GM23248 (cell line): ENCODE data around the gene TCF25.

ENCODE experiments used
- EZH2 ChIP-seq: fragments of 200-600 bp; sonication (generic); IDR thresholded peaks from 2 replicates; pipeline ENCODE4 v1.6.1; 2018; ENCODE audit warnings: antibody characterized with exemption, mild to moderate bottlenecking; ENCODE audit not compliant: insufficient read depth, poor library complexity, severe bottlenecking
- EZH2phosphoT487 ChIP-seq: fragments of 200-600 bp; sonication (generic); IDR thresholded peaks from 2 replicates; pipeline ENCODE4 v1.6.1; 2018; ENCODE audit warnings: antibody characterized with exemption, moderate library complexity, mild to moderate bottlenecking, low read depth; ENCODE audit not compliant: insufficient read depth

- TF ChIP-seq EZH2 (no peak), EZH2phosphoT487 (no peak)
Observed at GRCh38 chr16:89884041-89884421, 10.6 kb downstream of the TCF25 start.
